HG03571 (cell line): ENCODE results near the gene NEUROG1.
A peak's percentile ranks its signal among the peaks of the same experiment; 100 is the strongest.

Experiments used
- ATAC-seq: cut with Tn5 transposase; IDR thresholded peaks from one replicate; pipeline ENCODE4 v1.9.1; 2021; ENCODE audit not compliant: unreplicated experiment

The NEUROG1 gene, protein sequence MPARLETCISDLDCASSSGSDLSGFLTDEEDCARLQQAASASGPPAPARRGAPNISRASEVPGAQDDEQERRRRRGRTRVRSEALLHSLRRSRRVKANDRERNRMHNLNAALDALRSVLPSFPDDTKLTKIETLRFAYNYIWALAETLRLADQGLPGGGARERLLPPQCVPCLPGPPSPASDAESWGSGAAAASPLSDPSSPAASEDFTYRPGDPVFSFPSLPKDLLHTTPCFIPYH

DNA sequence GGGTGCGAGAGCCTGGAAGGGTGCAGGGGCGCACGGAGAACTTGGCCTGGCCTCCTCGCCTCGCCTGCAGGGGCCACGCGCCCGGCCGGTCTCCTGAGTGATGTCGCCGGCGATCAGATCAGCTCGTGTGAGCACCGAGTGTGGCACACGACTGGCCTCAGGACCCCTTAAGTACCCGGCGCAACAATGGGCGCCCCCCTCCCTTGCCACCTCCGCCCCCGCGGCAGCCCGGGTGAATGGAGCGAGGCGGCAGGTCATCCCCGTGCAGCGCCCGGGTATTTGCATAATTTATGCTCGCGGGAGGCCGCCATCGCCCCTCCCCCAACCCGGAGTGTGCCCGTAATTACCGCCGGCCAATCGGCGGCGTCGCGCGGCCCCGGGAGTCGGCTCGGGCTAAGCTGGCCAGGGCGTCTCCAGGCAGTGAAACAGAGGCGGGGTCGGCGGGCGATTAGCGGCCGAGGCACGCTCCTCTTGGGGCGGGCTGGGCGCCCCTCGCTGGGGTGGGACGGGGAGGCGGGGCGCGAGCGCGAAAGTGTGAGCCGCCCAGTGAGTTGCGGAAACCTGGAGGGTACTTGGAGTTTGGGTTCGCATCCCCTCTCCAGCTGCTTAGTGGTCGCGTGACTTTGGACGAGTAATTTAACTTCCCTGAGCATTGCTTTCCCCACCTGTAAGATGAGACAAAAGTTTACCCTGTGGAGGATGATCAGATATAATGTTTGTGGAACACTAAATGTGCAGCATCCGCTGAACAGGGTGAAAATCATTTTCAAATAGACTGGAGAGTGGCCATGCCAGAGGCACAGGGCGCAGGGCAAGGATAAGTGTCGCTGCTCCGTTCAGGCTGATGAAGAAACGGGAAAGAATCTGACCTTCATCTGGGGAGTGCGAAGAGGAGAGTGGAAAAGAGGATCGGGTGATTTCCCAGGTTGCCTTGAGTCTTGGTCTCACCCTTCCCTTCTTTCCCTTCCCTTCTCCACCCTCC is at the start of gene NEUROG1:
TSS of gene NEUROG1 (minus strand) at position 145 of the 982 bp plus-strand sequence. CDS start 274 bp downstream, outside the sequence.
- no peak for ATAC-seq

DNA sequence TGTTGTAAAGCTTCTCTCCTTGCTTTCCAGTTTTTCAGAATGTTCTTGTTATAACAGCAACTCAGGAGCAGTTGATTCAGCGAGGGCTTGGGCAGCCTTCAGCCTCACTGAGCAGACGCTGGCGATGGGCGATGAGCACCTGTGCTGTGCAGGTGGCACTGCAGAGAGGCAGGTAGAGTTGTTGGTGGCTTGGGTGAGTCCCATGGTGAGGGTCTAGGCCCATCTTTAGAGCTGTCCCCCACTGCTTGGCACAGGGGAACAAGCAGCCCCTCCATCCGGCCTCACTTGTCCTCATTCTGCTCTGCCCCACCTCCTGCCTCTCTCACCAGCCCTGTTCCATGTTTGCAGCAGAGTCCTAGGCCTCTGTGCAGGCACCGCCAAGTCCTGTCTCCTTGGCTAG is 49.2 kb upstream of the NEUROG1 start:
- no peak for ATAC-seq

DNA sequence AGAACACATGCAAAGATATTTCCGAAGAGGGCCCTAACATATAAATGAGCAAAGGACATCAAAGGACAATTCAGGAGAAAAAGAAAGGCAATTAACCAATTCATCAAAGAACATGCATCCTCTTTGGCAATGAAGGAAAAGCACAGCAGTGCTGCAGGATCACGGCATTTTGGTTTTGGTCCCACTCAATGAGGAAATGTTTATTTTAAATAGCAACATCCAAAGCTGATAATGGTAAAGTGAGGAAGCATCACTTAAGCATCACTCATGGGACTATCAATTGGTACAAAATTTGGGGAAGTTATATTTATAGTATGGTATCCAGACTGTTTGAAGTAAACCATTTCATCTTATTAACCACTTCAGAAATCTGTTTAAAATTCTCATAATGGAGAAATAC is 48.5 kb upstream of the NEUROG1 start:
- no peak for ATAC-seq

DNA sequence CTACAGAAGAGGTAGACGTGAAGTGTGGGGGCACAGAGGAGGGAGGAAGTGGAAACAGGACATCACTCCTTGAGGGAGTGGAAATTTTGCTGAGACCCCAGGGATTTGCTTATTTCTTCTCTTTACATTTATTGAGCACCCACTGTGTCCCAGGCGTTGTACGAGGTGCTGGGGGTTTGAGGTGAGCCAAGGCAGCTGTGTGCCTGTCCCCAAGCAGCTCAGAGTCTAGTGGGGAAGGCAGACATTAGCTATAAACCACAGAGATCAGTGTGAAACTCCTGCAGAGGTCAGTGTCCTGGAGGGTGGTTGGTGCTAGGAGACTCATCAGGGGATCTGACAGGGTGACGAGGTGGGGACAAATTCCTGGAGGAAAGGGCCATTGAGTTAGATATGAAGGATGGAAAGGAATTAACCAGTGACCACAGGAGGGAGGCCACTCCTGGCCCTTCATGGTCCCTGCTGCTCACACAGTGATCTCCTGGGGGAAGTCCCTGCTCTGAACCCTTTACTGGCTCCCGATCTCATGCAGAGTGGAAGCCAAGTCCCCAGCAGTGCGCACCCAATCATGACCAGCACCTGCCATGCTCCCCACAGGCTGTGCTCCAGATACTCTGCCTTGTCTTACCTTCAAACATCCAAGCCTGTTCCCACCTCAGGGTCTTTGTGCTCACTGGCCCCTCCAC is 46.5 kb upstream of the NEUROG1 start:
- ATAC-seq = no peak

DNA sequence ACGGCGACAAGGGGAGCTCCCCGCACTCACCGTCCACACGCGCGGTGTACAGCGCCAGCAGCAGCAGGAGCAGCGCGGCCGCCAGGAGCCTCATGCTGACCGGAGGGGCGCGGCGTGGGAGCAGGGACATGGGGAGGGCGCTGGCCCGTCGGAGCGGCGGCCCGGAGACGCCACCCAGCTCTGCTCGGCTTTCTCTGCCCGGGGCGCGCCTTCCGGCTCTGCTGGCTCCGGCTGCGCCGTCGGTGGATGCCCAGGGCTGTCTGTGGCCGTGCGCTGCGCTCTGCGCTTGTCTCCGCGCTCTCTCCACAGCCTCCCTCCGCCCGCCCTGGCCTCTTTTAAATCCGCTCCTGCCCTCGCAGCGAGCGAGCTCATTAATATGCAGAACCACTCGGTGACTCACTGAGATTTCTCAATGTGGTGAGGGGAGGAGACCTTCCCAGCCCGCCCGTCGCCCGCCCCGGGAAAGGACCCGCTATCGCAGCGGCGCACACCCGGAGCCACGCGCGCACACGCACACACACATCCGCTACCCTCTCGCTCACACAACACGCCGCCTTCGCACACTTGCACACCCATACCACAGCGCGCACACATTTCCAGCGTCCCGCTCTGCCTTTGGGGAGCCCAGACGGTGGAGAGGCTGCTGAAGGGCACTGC is 43.0 kb upstream of the NEUROG1 start, which contains the start of gene CXCL14:
TSS of gene CXCL14 (minus strand) at position 307 of the 657 bp plus-strand sequence. CDS start at position 94, 213 bp downstream.
- ATAC-seq = no peak

DNA sequence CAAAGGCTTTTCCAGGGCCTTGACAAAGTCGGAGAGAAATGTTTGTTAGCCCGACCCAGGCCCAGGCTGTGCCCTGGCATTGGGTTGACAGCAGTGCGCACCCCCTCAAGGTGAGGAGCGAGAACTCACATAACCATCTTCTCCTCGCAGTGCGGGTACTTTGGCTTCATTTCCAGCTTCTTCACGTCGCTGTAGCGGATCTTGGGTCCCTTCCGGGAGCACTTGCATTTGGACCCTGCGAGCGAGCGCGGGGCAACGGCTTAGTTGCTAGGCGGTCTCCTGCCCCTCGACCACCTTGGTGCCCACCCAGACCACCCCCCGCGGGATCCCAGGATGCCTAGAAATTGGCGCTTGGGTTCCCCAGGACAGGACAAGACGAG is 42.5 kb upstream of the NEUROG1 start:
- ATAC-seq = no peak

DNA sequence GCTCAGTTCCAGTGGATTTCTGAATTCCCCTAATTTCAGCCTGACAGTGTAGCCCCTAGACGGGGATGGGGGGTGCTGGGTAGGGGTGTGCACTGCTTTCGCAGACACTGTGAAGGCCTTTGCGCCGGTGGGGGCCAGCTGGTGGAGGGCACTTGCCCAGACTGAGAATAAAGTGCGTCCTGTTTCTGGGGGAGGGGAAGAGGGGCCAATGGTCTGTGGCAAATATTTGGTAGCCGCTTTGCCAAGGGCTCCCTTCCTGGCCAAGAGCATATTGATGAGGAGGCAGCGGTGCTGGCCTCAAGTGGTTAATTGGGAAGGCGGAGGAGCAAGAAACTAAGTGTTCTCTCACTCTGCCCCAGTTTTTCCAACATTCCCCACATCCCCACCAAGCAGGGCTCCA is 41.7 kb upstream of the NEUROG1 start:
- no peak for ATAC-seq

DNA sequence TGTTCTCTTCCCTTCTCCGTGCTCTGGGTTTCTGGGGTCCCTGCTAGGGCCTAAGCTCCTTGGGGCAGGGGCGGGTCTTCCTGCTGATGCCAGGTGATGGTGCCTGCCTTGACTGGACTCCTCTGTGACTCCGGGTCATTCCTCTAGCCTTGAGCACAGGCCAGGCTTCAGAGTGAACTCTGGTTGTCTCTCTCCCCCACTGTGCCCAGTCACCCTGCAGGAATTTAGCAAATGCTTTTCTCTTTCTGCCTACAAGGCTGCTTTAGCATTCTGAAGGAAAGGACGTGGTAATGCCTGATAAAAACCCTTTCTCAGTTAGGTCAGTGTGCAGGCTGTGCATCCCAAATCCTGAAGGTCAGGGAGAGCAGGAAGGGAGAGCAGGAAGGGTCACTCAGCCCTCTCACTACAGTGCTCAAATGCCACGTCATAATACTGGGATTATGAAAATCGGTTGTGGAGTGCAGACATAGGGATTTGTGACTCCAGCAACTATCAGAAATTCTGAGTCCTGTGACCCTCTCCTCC is 40.4 kb upstream of the NEUROG1 start:
- ATAC-seq = no peak

DNA sequence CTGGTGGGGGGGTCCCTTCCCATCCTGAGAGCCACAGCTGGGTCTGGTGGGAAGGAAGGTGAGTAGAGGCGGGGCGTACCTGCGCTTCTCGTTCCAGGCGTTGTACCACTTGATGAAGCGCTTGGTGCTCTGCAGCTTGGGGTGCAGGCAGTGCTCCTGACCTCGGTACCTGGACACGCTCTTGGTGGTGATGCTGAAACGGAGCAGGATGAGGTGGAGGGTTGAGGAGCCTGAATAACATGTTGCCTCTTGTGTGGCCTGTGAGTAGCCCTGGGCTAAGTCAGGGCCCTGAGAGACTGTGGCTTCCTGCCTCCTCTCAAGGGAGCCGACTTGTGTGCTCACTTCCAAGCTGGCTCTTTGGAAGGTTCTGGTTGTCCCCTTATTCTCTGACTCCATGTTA is 38.7 kb upstream of the NEUROG1 start:
- no peak for ATAC-seq

DNA sequence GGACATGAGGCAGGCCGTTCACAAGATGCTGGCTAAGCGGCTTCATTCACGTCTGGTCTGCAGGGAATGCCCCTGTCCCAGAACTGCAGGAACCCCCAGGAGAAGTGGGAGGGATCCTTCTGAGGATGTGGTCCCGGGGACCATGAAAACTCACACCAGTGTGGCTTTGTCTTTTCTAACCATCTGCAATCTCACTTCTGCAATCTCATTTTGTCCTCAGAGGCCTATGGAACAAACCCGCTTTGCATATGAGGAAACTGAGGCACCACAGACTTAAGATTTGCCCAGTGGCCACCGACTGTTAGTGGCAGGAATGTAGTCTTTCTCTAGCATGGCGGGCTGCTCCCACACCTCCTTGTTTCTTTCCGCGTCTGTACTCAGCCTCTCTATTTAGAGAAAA is 36.1 kb upstream of the NEUROG1 start:
- ATAC-seq = no peak

DNA sequence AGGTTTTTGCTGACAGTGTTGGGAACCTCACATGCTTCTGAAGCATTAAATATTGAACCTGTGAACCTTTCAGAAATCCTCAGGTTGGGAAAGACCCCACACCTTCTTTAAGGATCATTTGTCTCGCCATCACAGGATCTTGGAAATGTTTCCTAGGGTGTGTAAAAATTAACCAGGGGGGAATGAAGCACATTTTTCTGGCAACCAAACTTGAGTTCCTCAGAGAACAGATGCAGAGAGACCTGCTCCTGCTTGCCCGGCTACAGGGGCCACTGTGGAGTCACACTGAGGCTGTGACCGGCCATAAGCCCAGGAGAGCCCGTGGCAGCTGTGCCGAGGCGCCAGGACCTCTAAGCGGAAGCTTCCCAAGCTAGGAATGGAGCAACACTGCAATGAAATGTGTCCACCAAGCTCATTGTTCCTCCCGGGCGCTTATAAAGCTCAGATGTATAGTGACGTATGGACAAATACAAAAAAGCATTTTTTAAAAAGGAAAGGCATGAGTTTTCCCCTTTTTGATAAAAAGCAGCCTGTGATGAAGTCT is 35.4 kb upstream of the NEUROG1 start:
- no peak for ATAC-seq

DNA sequence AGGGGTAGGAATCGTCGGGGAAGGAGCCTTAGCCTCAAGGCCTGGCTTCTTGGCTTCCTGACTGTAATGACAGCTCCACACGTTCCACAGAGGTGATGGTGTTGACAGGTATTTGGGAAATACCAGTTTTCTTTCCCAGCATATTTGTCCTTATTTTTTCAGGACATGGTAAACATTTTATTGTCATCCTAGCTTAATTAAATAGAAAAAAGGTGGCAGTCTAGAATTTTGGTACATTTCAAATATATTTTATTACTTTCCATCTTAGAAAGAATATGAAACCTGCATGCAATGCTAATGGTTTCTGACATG is 34.6 kb upstream of the NEUROG1 start:
- ATAC-seq = no peak

DNA sequence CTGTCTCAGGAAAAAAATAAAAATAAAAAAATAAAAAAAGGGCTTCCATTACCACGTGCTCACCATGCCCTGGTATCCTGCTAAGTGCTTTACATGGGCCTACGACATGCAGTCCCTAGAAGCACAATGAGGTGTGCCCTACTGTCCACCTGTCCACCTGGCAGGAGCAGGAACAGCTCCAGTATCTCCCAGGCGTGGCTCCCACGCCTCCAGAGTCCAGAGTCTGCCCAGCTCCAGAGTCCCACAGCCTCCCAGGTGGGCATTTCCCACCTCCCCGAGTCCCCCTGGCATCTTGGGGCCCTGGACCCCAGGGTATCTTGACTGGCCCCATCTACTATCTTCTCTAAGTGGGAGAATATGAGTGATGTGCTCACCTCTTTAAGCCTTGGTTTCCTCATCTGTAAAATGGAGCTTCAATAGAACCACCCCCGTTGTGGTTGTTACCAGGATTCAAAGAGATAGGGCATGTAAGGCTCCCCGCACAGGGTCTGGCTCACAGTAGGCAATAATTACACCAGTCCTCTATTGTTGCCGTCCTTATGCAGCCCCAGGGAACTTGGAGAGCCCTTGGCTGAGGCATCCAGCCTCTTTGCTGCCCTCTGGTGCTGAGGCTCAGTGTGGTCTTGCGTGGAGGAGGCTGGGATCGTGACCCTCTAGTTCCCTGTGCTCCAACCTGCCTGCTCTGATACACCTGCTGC is 34.1 kb upstream of the NEUROG1 start:
- no peak for ATAC-seq

DNA sequence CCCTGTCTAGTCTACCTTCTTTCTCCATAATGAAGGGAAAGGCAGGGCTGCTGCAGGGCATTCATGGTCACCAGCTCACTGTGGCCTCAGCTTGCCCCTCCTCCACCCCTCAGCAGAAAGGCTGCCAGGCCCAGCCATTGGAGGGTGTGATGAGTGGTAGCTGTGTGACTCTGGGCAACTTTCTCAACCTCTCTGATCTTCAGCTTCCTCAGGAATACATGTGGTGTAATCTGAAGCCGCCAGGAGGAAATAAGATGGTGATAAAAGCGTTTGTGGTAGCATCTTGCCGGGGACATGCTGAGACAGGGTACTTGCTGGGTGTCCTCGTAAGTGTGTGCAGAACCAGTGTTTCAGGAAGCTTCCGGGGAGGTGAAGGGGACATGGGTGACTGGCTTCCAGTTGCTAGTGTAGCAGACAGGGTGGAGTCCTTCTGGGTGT is 33.2 kb upstream of the NEUROG1 start:
- no peak for ATAC-seq

DNA sequence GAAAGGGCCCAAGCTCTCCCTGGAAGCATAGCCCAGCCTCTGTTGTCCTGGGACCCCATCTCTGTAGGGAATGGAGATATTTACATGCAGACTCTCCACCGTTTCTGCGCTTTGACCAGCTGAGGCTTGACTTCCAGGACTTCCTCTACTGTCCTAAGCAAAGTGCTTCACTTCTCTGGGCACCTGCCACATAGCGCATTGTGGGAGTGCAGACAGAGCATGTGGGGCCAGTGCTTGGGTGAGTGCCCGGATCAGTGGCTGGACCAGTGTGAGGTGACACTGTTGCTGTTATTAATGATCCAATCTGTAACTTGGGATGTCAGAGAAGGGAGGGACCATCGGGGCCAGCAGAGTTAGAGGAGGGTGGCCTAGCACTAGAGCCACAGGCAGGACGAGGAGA is 32.5 kb upstream of the NEUROG1 start:
- ATAC-seq = no peak

DNA sequence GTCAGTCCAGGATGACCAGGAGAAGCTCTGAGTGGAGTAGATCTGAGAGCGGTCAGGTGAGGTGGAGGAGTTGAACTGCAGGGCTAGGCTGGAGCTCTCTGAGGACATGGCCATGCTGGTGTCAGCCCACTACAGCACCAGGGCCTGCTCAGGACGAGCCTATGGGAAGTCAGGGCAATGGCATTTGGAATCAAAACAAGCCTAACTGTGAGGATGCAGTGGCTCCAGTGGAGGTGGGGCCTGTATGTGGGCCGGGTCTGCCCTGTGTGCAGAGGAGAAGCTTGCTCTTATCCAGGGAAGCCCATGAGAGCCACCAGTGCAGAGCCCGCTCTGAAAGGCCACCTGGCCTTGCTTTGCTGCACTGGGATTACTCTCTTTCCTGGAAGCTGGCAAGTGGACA is 31.9 kb upstream of the NEUROG1 start:
- no peak for ATAC-seq

DNA sequence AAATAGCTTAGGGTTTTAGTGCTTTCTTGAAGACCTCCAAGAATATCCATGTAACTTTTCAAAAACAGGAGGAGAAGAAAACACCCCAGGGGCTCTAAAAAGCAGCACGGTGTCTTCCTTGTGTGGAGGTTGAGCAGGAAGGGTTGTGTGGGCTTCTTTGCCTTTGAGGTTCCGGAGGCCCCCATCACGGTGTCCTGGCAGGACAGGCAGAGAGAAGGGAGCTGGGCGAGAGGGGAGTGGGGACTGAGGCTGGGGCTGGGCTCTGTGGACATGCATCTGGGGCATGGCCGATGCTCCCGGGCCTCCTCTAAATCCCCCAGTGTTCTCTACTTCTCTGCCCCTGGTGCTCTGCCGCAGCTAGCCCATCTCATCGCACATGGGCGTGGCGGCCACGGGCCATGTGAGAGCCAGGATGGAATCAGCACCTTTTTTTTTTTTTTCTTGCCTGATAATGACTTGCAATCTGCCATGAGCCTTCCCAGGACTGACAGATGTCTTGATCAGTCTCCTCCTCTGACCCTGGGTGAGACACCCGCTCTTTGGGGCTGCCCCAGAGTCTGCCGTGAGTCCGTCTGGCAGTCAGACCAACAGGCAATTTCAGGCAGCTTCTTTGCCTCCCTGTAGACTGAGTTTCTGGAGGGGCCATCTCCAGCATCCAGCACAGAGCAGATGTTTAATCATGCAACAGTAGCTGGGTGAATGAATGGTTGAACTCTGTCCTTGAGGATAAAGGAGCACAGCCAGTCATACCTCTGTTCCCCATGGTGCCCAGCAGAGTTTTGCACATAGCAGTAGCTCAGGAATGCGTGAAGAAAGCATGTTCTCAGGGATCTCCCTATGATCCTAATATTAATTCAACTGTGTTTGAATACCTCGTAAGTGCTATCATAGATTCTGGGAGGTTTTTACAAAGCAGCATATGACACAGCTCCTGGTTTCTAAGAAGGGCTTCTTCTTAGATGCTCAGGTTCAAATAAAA is 30.9 kb upstream of the NEUROG1 start:
- ATAC-seq = no peak

DNA sequence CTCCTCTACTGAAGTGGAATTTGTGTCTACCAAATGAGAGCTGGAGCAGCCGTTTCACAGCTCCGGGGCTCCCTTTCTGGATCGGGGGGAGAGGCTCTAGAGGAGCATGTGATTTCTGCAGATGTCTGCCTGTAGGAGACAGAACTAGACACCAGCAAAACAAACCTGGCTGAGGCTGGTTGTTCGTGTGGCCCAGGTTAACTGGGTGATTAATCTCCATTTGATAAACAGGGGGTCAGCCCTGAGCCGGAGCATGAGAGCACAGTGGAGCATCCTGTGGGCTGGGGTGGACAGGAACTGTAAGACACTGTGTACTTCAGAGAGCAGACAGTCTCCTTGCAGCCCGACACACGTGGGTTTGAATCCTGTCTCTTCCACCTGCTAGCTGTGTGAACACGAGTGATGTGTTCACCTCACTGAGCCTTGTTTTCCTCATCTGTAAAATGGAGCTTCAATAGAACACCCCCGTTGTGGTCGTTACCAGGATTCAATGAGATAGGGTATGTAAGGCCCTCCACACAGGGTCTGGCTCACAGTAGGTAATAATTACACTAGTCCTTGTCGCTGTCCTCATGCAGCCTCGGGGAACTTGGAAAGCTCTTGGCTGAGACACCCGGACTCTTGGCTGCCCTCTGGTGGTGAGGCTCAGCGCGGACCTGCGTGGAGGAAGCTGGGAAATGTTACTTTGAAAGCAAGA is 30.1 kb upstream of the NEUROG1 start:
- ATAC-seq = peak; percentile 65
